HepG2 (cell line): ENCODE measurements around the gene GLYR1. TPM values are rescaled to one million over a fixed set of nuclear protein-coding genes. Genes with fewer than 3 reads are reported as not detected.

Source experiments
- FLYWCH1 ChIP-seq: sonication (generic); formaldehyde crosslinking; IDR thresholded peaks from 2 replicates; pipeline ENCODE4 v1.8.1; 2023; ENCODE audit warnings: mild to moderate bottlenecking, missing genetic modification reagents
- FOXO4 ChIP-seq: sonication (generic); formaldehyde crosslinking; conservative IDR thresholded peaks from 2 replicates; pipeline ENCODE4 v1.8.1; 2023; ENCODE audit warnings: missing genetic modification reagents
- HOXA3 ChIP-seq: sonication (generic); formaldehyde crosslinking; IDR thresholded peaks from 2 replicates; pipeline ENCODE4 v1.5.0; 2020; ENCODE audit warnings: missing genetic modification reagents
- PCBP1 ChIP-seq: fragments of 200-400 bp; formaldehyde crosslinking; IDR thresholded peaks from 2 replicates; pipeline ENCODE4 v1.6.1; 2017; ENCODE audit warnings: mild to moderate bottlenecking, low read depth, low read length, borderline replicate concordance
- ZMYM3 ChIP-seq: sonication (generic); formaldehyde crosslinking; IDR thresholded peaks from 2 replicates; pipeline ENCODE4 v1.5.1; 2020; ENCODE audit warnings: mild to moderate bottlenecking, missing genetic modification reagents
- ZNF343 ChIP-seq: sonication (generic); formaldehyde crosslinking; IDR thresholded peaks from 2 replicates; pipeline ENCODE4 v1.4.0; 2020; ENCODE audit warnings: mild to moderate bottlenecking, missing genetic modification reagents
- polyA plus RNA-seq, 8 experiments: library from polyadenylated mRNA; depleted of rRNA in 3 of 8; stranded (reverse) in 7 of 8; unstranded in 1 of 8; fragments of >200 nt; fragmentation: Illumina TruSeq in 4 of 8; extraction: Trizol in 4 of 8; gene quantifications; 2 replicates each; pipeline versions ENCODE4 v1.2.1 to v1.2.3, GENCODE V29; 2011 to 2016; ENCODE audit warnings: low read depth in 4 of 8, missing spikeins in 1 of 8, mixed read lengths in 1 of 8; ENCODE audit not compliant: insufficient read depth in 1 of 8
- total RNA-seq, 5 experiments: library from RNA; depleted of rRNA; stranded (reverse); fragments of >200 nt; fragmentation: Illumina TruSeq; extraction: Trizol; gene quantifications; 2 replicates each; pipeline ENCODE4 v1.2.3, GENCODE V29; 2016; ENCODE audit warnings: low read depth in 1 of 5
- TF ChIP-seq, protein P1 (sequence below), 2 experiments: sonication (generic) in 1 of 2; formaldehyde crosslinking in 1 of 2; IDR thresholded peaks; 2 replicates each; pipeline versions ENCODE4 v1.4.0 to v1.6.1; 2016 to 2020; ENCODE audit warnings: borderline replicate concordance in 1 of 2, low read depth in 1 of 2, mild to moderate bottlenecking in 1 of 2, missing genetic modification reagents in 1 of 2
- TF ChIP-seq, protein P2 (sequence below): sonication (generic); formaldehyde crosslinking; IDR thresholded peaks from 2 replicates; pipeline ENCODE4 v1.8.1; 2023; ENCODE audit warnings: mild to moderate bottlenecking, missing genetic modification reagents
- TF ChIP-seq, protein P3 (sequence below): IDR thresholded peaks from 2 replicates; pipeline ENCODE4 v1.4.0; 2020; ENCODE audit warnings: mild to moderate bottlenecking, missing genetic modification reagents
- TF ChIP-seq, protein P4 (sequence below): sonication (generic); formaldehyde crosslinking; IDR thresholded peaks from 2 replicates; pipeline ENCODE4 v1.4.0; 2020; ENCODE audit warnings: missing genetic modification reagents, borderline replicate concordance

Gene GLYR1
- total and polyA plus RNA-seq, 2 of the 13 experiments (the other 11 are each of a cell fraction or from before 2014, with no cell fraction given), result 28.3 to 48.7 TPM

DNA sequence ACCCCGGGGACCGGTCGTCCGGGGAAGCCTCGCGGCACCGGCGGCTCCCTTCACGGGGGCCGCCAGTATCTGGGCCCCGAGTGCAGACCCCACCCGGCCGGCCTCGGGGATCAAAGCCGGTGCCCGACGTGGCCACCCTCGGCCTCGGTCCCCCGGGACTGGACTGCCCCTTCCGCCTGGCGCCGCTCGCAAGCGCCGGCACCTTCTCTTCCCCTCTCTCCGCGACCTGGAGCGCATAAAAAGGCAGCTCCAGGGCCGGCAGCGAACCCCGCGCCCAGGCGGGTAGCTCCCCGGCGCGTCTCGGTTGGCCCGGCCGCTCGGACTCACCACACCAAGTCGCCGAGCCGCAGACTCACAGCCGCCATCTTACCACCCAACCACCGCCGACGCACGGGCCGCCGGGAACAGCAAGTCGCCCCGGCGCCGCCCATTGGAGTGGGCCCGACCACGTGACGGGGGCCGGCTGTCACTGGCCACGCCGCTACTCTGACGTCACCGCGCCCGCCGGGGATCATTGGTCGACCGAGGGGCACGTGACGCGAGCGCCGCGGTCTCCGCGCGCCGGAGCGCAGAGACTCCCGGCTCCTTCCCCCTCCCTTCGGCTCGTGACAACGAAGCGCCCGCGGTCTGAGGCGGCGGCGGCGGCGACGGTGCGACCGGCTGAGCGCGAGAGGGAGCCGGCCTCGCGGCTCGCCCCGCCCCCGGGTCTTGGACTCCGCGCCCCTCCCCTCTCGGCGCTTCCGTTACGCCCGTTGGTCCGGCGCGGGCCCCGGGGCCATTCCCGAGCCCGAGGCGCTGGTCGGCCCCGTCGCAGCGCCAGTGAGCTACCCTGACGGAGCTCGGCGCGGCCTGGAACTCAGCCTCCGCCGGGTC lies at the start of gene GLYR1, which contains the start of gene UBN1 (continued):
- TF ChIP-seq, protein P1, sequence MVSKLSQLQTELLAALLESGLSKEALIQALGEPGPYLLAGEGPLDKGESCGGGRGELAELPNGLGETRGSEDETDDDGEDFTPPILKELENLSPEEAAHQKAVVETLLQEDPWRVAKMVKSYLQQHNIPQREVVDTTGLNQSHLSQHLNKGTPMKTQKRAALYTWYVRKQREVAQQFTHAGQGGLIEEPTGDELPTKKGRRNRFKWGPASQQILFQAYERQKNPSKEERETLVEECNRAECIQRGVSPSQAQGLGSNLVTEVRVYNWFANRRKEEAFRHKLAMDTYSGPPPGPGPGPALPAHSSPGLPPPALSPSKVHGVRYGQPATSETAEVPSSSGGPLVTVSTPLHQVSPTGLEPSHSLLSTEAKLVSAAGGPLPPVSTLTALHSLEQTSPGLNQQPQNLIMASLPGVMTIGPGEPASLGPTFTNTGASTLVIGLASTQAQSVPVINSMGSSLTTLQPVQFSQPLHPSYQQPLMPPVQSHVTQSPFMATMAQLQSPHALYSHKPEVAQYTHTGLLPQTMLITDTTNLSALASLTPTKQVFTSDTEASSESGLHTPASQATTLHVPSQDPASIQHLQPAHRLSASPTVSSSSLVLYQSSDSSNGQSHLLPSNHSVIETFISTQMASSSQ (IDR thresholded peaks at IDR 0.05; ENCODE audit: low read depth), result no peak
- TF ChIP-seq, protein P1 (CRISPR knock-in tag; IDR thresholded peaks at IDR 0.05; ENCODE audit: borderline replicate concordance), result no peak
- TF ChIP-seq HOXA3 (CRISPR knock-in tag), result peak; percentile 86
- TF ChIP-seq FOXO4, result no peak
- TF ChIP-seq, protein P2, sequence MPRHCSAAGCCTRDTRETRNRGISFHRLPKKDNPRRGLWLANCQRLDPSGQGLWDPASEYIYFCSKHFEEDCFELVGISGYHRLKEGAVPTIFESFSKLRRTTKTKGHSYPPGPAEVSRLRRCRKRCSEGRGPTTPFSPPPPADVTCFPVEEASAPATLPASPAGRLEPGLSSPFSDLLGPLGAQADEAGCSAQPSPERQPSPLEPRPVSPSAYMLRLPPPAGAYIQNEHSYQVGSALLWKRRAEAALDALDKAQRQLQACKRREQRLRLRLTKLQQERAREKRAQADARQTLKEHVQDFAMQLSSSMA (CRISPR knock-in tag), result no peak
- TF ChIP-seq, protein P3, sequence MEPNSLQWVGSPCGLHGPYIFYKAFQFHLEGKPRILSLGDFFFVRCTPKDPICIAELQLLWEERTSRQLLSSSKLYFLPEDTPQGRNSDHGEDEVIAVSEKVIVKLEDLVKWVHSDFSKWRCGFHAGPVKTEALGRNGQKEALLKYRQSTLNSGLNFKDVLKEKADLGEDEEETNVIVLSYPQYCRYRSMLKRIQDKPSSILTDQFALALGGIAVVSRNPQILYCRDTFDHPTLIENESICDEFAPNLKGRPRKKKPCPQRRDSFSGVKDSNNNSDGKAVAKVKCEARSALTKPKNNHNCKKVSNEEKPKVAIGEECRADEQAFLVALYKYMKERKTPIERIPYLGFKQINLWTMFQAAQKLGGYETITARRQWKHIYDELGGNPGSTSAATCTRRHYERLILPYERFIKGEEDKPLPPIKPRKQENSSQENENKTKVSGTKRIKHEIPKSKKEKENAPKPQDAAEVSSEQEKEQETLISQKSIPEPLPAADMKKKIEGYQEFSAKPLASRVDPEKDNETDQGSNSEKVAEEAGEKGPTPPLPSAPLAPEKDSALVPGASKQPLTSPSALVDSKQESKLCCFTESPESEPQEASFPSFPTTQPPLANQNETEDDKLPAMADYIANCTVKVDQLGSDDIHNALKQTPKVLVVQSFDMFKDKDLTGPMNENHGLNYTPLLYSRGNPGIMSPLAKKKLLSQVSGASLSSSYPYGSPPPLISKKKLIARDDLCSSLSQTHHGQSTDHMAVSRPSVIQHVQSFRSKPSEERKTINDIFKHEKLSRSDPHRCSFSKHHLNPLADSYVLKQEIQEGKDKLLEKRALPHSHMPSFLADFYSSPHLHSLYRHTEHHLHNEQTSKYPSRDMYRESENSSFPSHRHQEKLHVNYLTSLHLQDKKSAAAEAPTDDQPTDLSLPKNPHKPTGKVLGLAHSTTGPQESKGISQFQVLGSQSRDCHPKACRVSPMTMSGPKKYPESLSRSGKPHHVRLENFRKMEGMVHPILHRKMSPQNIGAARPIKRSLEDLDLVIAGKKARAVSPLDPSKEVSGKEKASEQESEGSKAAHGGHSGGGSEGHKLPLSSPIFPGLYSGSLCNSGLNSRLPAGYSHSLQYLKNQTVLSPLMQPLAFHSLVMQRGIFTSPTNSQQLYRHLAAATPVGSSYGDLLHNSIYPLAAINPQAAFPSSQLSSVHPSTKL, result no peak
- TF ChIP-seq ZMYM3 (CRISPR knock-in tag), result no peak
- no peak for TF ChIP-seq PCBP1
- no peak for TF ChIP-seq FLYWCH1 (CRISPR knock-in tag)
- no peak; the same call in 1 of the 2 replicates for TF ChIP-seq ZNF343
- TF ChIP-seq, protein P4, sequence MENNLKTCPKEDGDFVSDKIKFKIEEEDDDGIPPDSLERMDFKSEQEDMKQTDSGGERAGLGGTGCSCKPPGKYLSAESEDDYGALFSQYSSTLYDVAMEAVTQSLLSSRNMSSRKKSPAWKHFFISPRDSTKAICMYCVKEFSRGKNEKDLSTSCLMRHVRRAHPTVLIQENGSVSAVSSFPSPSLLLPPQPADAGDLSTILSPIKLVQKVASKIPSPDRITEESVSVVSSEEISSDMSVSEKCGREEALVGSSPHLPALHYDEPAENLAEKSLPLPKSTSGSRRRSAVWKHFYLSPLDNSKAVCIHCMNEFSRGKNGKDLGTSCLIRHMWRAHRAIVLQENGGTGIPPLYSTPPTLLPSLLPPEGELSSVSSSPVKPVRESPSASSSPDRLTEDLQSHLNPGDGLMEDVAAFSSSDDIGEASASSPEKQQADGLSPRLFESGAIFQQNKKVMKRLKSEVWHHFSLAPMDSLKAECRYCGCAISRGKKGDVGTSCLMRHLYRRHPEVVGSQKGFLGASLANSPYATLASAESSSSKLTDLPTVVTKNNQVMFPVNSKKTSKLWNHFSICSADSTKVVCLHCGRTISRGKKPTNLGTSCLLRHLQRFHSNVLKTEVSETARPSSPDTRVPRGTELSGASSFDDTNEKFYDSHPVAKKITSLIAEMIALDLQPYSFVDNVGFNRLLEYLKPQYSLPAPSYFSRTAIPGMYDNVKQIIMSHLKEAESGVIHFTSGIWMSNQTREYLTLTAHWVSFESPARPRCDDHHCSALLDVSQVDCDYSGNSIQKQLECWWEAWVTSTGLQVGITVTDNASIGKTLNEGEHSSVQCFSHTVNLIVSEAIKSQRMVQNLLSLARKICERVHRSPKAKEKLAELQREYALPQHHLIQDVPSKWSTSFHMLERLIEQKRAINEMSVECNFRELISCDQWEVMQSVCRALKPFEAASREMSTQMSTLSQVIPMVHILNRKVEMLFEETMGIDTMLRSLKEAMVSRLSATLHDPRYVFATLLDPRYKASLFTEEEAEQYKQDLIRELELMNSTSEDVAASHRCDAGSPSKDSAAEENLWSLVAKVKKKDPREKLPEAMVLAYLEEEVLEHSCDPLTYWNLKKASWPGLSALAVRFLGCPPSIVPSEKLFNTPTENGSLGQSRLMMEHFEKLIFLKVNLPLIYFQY (CRISPR knock-in tag), result no peak
